ENCODE results near the gene TNFSF11. TPM values are rescaled to one million over a fixed set of nuclear protein-coding genes. Genes with fewer than 3 reads are reported as not detected.

Gene TNFSF11
- total and polyA plus RNA-seq, 2 donors (not counting 3 experiments of a cell fraction or from before 2014, with no cell fraction given) = not detected

GRCh38 chr13:42547612-42548011 lies 26.3 kb upstream of the TNFSF11 start:
- Histone ChIP-seq H3K36me3 (ENCODE audit: control insufficient read depth in 2 of 2, extremely low read depth in 1 of 2, insufficient read depth in 2 of 2, low read length in 2 of 2) (no peaks in the 10 kb centered on the region), H3K9ac (replicated peaks; ENCODE audit: extremely low read depth, insufficient read depth, low read length) (no peak overlapping the region), H3K4me2 (ENCODE audit: insufficient read depth, low read length) (no peak overlapping the region), H3K9me3 (replicated peaks; ENCODE audit: control insufficient read depth, insufficient read depth, low read length) (no peaks in the 10 kb centered on the region), H4K20me1 (replicated peaks; ENCODE audit: control insufficient read depth, extremely low read depth, insufficient read depth, low read length) (no peaks in the 10 kb centered on the region), H3K4me1 (ENCODE audit: control insufficient read depth, extremely low read depth, insufficient read depth, low read length) (peaks cover 19% of the 10 kb centered on the region), H3K79me2 (ENCODE audit: control insufficient read depth, insufficient read depth, low read length) (no peaks in the 10 kb centered on the region), H3K4me3 (replicated peaks in 1 of 3; ENCODE audit: insufficient read depth in 1 of 3, low read depth in 1 of 3, low read length in 3 of 3) (no peak overlapping the region), H3K9me1 (replicated peaks; ENCODE audit: control insufficient read depth, extremely low read depth, insufficient read depth, low read length) (no peaks in the 10 kb centered on the region), H3K27me3 (ENCODE audit: control insufficient read depth in 2 of 2, insufficient read depth in 2 of 2, low read length in 2 of 2) (no peaks in the 10 kb centered on the region), H2AFZ (ENCODE audit: low read depth, low read length) (no peak overlapping the region), H3K27ac (ENCODE audit: insufficient read depth, low read depth, low read length) (no peak overlapping the region)
- ChIA-PET POLR2A (no interaction called here), CTCF (no interaction called here)
- dilution Hi-C loops (cut with MboI; ENCODE audit: extremely low pct_ligation_motif_present, low sequenced_read_pairs) = no loop called here
- no TSS peak for BruUV-seq (replicated peaks)
- no peak for TF ChIP-seq EZH2 (IDR thresholded peaks at IDR 0.05; ENCODE audit: borderline replicate concordance, low read depth, low read length, severe bottlenecking)
- no peak for TF ChIP-seq FOS (IDR thresholded peaks at IDR 0.05; ENCODE audit: borderline replicate concordance, insufficient read depth, low read length)
- TF ChIP-seq MYC (IDR thresholded peaks at IDR 0.05; ENCODE audit: low read depth, low read length) = no peak
- TF ChIP-seq CTCF (IDR thresholded peaks at IDR 0.05; ENCODE audit: extremely low read depth in 1 of 2, insufficient read depth in 1 of 2, low read depth in 1 of 2, low read length in 2 of 2) = no peak
- no peak for TF ChIP-seq POLR2A (IDR thresholded peaks at IDR 0.05; ENCODE audit: low read depth, low read length)
- TF ChIP-seq GATA2 (IDR thresholded peaks at IDR 0.05; ENCODE audit: insufficient read depth, insufficient read length, low read depth, low read length) = no peak
- no peak for TF ChIP-seq MAX (IDR thresholded peaks at IDR 0.05; ENCODE audit: insufficient read depth, insufficient read length)
- no peak for TF ChIP-seq POLR2AphosphoS5 (IDR thresholded peaks at IDR 0.05; ENCODE audit: insufficient read depth, low read depth, low read length)
- no peak for TF ChIP-seq JUN (IDR thresholded peaks at IDR 0.05; ENCODE audit: borderline replicate concordance, insufficient read depth, insufficient read length, low read depth)
- intact Hi-C loops (cut with micrococcal nuclease) = no loop called here
- DNase-seq (ENCODE audit: low read depth, low spot score) (no peak), FAIRE-seq (no peak)
